HepG2 (cell line): Measurements from ENCODE around the gene RASL12. TPM values are rescaled to one million over a fixed set of nuclear protein-coding genes. Genes with fewer than 3 reads are reported as not detected.

ENCODE experiments used
- AGO2 ChIP-seq: fragments of 200-400 bp; formaldehyde crosslinking; optimal IDR thresholded peaks from 2 replicates; pipeline ENCODE3; 2017; ENCODE audit warnings: mild to moderate bottlenecking, low read depth, low read length, moderate library complexity
- ARNT2 ChIP-seq: sonication (generic); formaldehyde crosslinking; IDR thresholded peaks from 2 replicates; pipeline ENCODE4 v1.8.0; 2022; ENCODE audit warnings: mild to moderate bottlenecking, low read depth, missing genetic modification reagents, moderate library complexity
- BATF2 ChIP-seq: sonication (generic); formaldehyde crosslinking; IDR thresholded peaks from 2 replicates; pipeline ENCODE4 v1.8.0; 2022; ENCODE audit warnings: mild to moderate bottlenecking, missing genetic modification reagents, moderate library complexity
- CAMTA2 ChIP-seq: sonication (generic); formaldehyde crosslinking; IDR thresholded peaks from 2 replicates; pipeline ENCODE4 v1.4.0; 2020; ENCODE audit warnings: mild to moderate bottlenecking, missing genetic modification reagents, borderline replicate concordance
- DRAP1 ChIP-seq: IDR thresholded peaks from 2 replicates; pipeline ENCODE4 v1.6.1; 2016; ENCODE audit warnings: missing genetic modification reagents, missing compliant biosample characterization
- FOXJ3 ChIP-seq: sonication (generic); formaldehyde crosslinking; IDR thresholded peaks from 2 replicates; pipeline ENCODE4 v1.4.0; 2020; ENCODE audit warnings: missing genetic modification reagents, mild to moderate bottlenecking, borderline replicate concordance
- HINFP ChIP-seq: sonication (generic); formaldehyde crosslinking; IDR thresholded peaks from 2 replicates; pipeline ENCODE4 v1.4.0; 2020; ENCODE audit warnings: low read depth, mild to moderate bottlenecking, missing genetic modification reagents
- HNF4G ChIP-seq, 2 experiments: sonication (generic) in 1 of 2; formaldehyde crosslinking in 1 of 2; IDR thresholded peaks; 2 replicates each; pipeline versions ENCODE4 v1.4.0 to v1.6.1; 2011 to 2020; ENCODE audit warnings: borderline replicate concordance in 2 of 2, low read depth in 2 of 2, mild to moderate bottlenecking in 2 of 2, low read length in 1 of 2, missing genetic modification reagents in 1 of 2, moderate library complexity in 1 of 2
- HNRNPK ChIP-seq: fragments of 200-400 bp; formaldehyde crosslinking; IDR thresholded peaks from 2 replicates; pipeline ENCODE4 v1.6.1; 2018; ENCODE audit warnings: low read length, low read depth, moderate library complexity, mild to moderate bottlenecking; ENCODE audit not compliant: poor library complexity, severe bottlenecking
- ISX ChIP-seq: sonication (generic); formaldehyde crosslinking; conservative IDR thresholded peaks from 2 replicates; pipeline ENCODE4 v1.5.0; 2020; ENCODE audit warnings: missing genetic modification reagents
- NCOR1 ChIP-seq: fragments of 200-600 bp; sonication (generic); IDR thresholded peaks from 2 replicates; pipeline ENCODE4 v1.7.0; 2017; ENCODE audit warnings: antibody characterized with exemption, low read length, borderline replicate concordance
- PHF8 ChIP-seq: sonication (generic); formaldehyde crosslinking; IDR thresholded peaks from 2 replicates; pipeline ENCODE4 v1.5.0; 2020; ENCODE audit warnings: missing genetic modification reagents
- THAP8 ChIP-seq: sonication (generic); formaldehyde crosslinking; IDR thresholded peaks from 2 replicates; pipeline ENCODE4 v1.5.1; 2020; ENCODE audit warnings: missing genetic modification reagents, mild to moderate bottlenecking, borderline replicate concordance
- ZFAT ChIP-seq: sonication (generic); formaldehyde crosslinking; conservative IDR thresholded peaks from 2 replicates; pipeline ENCODE4 v1.8.1; 2023; ENCODE audit warnings: missing genetic modification reagents, inconsistent platforms
- ZNF280D ChIP-seq: sonication (generic); formaldehyde crosslinking; IDR thresholded peaks from 2 replicates; pipeline ENCODE4 v1.5.1; 2020; ENCODE audit warnings: mild to moderate bottlenecking, missing genetic modification reagents
- ZNF451 ChIP-seq: sonication (generic); formaldehyde crosslinking; IDR thresholded peaks from 2 replicates; pipeline ENCODE4 v1.5.0; 2020; ENCODE audit warnings: mild to moderate bottlenecking, missing genetic modification reagents
- ZNF510 ChIP-seq: sonication (generic); formaldehyde crosslinking; IDR thresholded peaks from 2 replicates; pipeline ENCODE4 v1.4.0; 2020; ENCODE audit warnings: low read depth, mild to moderate bottlenecking, missing genetic modification reagents
- ZNF557 ChIP-seq: sonication (generic); formaldehyde crosslinking; IDR thresholded peaks from 2 replicates; pipeline ENCODE4 v1.4.0; 2020; ENCODE audit warnings: missing genetic modification reagents
- ZNF615 ChIP-seq: sonication (generic); formaldehyde crosslinking; IDR thresholded peaks from 2 replicates; pipeline ENCODE4 v1.5.0; 2020; ENCODE audit warnings: mild to moderate bottlenecking, missing genetic modification reagents, borderline replicate concordance
- ZNF790 ChIP-seq: sonication (generic); formaldehyde crosslinking; IDR thresholded peaks from 2 replicates; pipeline ENCODE4 v1.8.0; 2022; ENCODE audit warnings: missing genetic modification reagents, mild to moderate bottlenecking, borderline replicate concordance
- ZSCAN22 ChIP-seq: sonication (generic); formaldehyde crosslinking; IDR thresholded peaks from 2 replicates; pipeline ENCODE4 v1.4.0; 2020; ENCODE audit warnings: mild to moderate bottlenecking, missing genetic modification reagents
- polyA plus RNA-seq, 8 experiments: library from polyadenylated mRNA; depleted of rRNA in 3 of 8; stranded (reverse) in 7 of 8; unstranded in 1 of 8; fragments of >200 nt; fragmentation: Illumina TruSeq in 4 of 8; extraction: Trizol in 4 of 8; gene quantifications; 2 replicates each; pipeline versions ENCODE4 v1.2.1 to v1.2.3, GENCODE V29; 2011 to 2016; ENCODE audit warnings: low read depth in 4 of 8, missing spikeins in 1 of 8, mixed read lengths in 1 of 8; ENCODE audit not compliant: insufficient read depth in 1 of 8
- total RNA-seq, 5 experiments: library from RNA; depleted of rRNA; stranded (reverse); fragments of >200 nt; fragmentation: Illumina TruSeq; extraction: Trizol; gene quantifications; 2 replicates each; pipeline ENCODE4 v1.2.3, GENCODE V29; 2016; ENCODE audit warnings: low read depth in 1 of 5

Gene RASL12
- total and polyA plus RNA-seq, 2 of the 13 experiments (the other 11 are each of a cell fraction or from before 2014, with no cell fraction given) = 0.16 to 0.55 TPM

- TF ChIP-seq BATF2 (CRISPR knock-in tag) (no peak), ZNF557 (no peak), ZNF510 (no peak), CAMTA2 (CRISPR knock-in tag) (no peak), ZNF451 (CRISPR knock-in tag) (no peak), FOXJ3 (no peak), AGO2 (no peak), ARNT2 (no peak), HINFP (CRISPR knock-in tag) (no peak), DRAP1 (0 out of 2 replicates have a peak, but pooled peaks have one; percentile 18), HNF4G (IDR thresholded peaks at IDR 0.05; ENCODE audit: borderline replicate concordance, low read depth, low read length) (no peak), HNF4G (CRISPR knock-in tag; IDR thresholded peaks at IDR 0.05; ENCODE audit: borderline replicate concordance, low read depth) (no peak), ZNF280D (no peak), PHF8 (CRISPR knock-in tag) (0 out of 2 replicates have a peak, but pooled peaks have one; percentile 19), ZSCAN22 (CRISPR knock-in tag) (no peak), NCOR1 (no peak), THAP8 (CRISPR knock-in tag) (no peak), HNRNPK (no peak), ZFAT (no peak), ZNF615 (CRISPR knock-in tag) (no peak), ZNF790 (no peak), ISX (CRISPR knock-in tag) (no peak)
Measured at GRCh38 chr15:65054333-65055200, 13.2 kb downstream of the RASL12 start (continued).
